ENCODE measurements around the gene TXNL4B. TPM values are rescaled to one million over a fixed set of nuclear protein-coding genes. Genes with fewer than 3 reads are reported as not detected.

The TXNL4B gene
- polyA plus RNA-seq, 3 donors from 2014 or later: 9.6 to 18.3 (median 12.1) TPM

DNA sequence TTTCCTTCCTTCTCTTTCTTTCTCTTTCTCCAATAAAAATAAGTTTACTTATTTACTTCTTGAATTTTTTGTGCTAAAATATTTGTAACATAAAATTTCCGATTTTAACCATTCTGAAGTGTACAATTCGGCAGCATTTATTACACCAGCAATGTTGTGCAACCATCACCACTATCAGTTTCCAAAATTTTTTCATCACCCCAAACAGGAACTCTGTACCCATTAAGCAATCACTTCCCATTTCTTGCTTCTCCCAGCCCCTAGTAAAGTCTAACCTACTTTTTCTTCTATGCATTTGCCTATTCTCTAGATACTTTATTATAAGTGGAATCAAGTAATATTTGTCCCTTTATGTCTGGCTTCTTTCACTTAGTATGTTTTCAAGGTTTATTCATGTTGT is 41.6 kb downstream of the TXNL4B start:
- peaks cover 6 to 17% (median 8%) of the 10 kb centered on the region in 3 donors for H3K36me3 Mint-ChIP-seq
- H3K27ac Mint-ChIP-seq: no peak overlapping the region
- peaks cover 0 to 18% (median 11%) of the 10 kb centered on the region in 6 donors for H3K9me3 Mint-ChIP-seq
- H3K27me3 Mint-ChIP-seq (ENCODE audit: low read depth in 3 of 3): no peaks in the 10 kb centered on the region
- DNase-seq: no peak
- H3K4me3 Mint-ChIP-seq: no peak overlapping the region
- no peaks in the 10 kb centered on the region for H3K4me1 Mint-ChIP-seq

- no peaks in the 10 kb centered on the region for H3K4me1 Mint-ChIP-seq
- no peak for DNase-seq
- H3K27me3 Mint-ChIP-seq (ENCODE audit: low read depth in 3 of 3): no peaks in the 10 kb centered on the region
- peaks cover 6 to 17% (median 8%) of the 10 kb centered on the region in 3 donors for H3K36me3 Mint-ChIP-seq
- no peak overlapping the region for H3K27ac Mint-ChIP-seq
- H3K9me3 Mint-ChIP-seq: peaks cover 0 to 18% (median 11%) of the 10 kb centered on the region in 6 donors
- H3K4me3 Mint-ChIP-seq: no peak overlapping the region
Observed at GRCh38 chr16:72050769-72051464, 42.5 kb downstream of the TXNL4B start.

- no peak overlapping the region for H3K27ac Mint-ChIP-seq
- H3K36me3 Mint-ChIP-seq: peaks cover 6 to 17% (median 8%) of the 10 kb centered on the region in 3 donors
- H3K27me3 Mint-ChIP-seq (ENCODE audit: low read depth in 3 of 3): no peaks in the 10 kb centered on the region
- DNase-seq: no peak
- no peaks in the 10 kb centered on the region for H3K4me1 Mint-ChIP-seq
- peaks cover 0 to 18% (median 11%) of the 10 kb centered on the region in 6 donors for H3K9me3 Mint-ChIP-seq
- no peak overlapping the region for H3K4me3 Mint-ChIP-seq
Observed at GRCh38 chr16:72049110-72049509, 44.3 kb downstream of the TXNL4B start.

DNA sequence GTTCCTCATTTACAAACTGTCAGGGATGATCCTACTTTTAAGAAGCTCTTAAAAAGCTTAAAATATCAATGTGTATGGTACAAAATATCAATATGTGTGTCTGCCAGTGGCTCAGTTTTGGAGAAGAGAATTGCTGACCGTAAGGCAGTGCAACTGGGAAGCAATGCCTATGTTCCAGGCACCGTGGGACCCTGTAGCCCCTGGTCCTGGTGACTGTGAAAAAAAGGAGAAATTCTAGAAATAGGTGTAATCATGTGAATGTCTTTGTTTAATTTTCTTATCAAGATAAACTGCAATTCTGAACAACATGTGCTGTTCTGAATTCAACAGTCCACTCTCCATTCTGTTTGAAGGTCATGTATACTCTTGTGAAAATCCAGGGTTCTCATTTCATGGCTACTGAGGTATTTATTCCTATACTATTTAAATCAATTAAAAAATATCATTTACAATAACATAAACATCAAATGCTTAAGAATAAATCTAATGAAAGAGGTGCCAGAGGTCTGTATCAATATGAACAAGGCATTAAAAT is 48.5 kb downstream of the TXNL4B start:
- Mint-ChIP-seq H3K4me3 (no peak overlapping the region), H3K36me3 (peaks cover 10 to 18% (median 13%) of the 10 kb centered on the region in 3 donors), H3K27me3 (ENCODE audit: low read depth in 3 of 3) (no peaks in the 10 kb centered on the region), H3K4me1 (no peaks in the 10 kb centered on the region), H3K27ac (no peak overlapping the region), H3K9me3 (peaks cover 0 to 13% (median 6%) of the 10 kb centered on the region in 6 donors)
- no peak for DNase-seq

DNA sequence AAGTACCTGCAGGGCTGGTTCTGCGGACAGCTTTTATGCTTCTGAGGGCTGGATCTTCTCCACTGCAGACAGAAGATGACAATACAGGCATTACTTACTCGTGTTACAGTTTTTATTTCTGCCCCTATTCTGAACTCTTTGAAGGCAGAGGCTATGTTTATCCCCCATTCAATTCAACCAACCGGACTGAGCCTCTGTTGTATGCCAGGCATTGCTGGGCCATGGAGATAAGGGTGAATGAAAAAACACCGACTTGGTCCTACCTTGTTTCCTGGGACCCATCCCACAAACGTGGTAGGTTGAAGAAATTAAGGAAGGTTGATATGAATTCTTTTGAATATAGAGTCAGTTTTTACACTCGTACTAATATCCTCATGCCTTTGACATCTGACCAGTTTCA is 49.1 kb downstream of the TXNL4B start:
- H3K36me3 Mint-ChIP-seq: peaks cover 8 to 15% (median 12%) of the 10 kb centered on the region in 3 donors
- no peaks in the 10 kb centered on the region for H3K27me3 Mint-ChIP-seq (ENCODE audit: low read depth in 3 of 3)
- H3K9me3 Mint-ChIP-seq: peaks cover 0 to 7% (median 4%) of the 10 kb centered on the region in 6 donors
- DNase-seq: no peak
- no peak overlapping the region for H3K27ac Mint-ChIP-seq
- no peaks in the 10 kb centered on the region for H3K4me1 Mint-ChIP-seq
- no peak overlapping the region for H3K4me3 Mint-ChIP-seq

DNA sequence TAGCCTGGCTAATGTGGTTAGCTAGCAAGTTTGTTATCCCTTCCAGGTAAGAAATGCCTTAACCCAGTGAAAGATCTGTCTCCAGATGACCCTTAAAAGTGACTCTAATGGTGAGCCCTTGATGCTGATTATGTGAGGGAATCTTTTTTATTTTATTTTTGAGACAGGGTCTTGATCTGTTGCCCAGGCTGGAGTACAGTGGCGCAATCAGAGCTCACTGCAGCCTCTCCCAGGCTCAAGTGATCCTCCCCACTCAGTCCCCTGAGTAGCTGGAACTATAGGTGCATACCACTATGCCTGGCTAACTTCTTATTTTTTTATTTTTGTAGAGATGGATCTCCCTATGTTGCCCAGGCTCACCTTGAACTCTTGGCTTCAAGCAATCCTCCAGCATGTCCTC is 49.9 kb downstream of the TXNL4B start:
- Mint-ChIP-seq H3K36me3 (peaks cover 7 to 8% (median 8%) of the 10 kb centered on the region in 3 donors), H3K9me3 (no peaks in the 10 kb centered on the region), H3K4me1 (no peaks in the 10 kb centered on the region), H3K27me3 (ENCODE audit: low read depth in 3 of 3) (no peaks in the 10 kb centered on the region), H3K27ac (no peak overlapping the region), H3K4me3 (no peak overlapping the region)
- no peak for DNase-seq

DNA sequence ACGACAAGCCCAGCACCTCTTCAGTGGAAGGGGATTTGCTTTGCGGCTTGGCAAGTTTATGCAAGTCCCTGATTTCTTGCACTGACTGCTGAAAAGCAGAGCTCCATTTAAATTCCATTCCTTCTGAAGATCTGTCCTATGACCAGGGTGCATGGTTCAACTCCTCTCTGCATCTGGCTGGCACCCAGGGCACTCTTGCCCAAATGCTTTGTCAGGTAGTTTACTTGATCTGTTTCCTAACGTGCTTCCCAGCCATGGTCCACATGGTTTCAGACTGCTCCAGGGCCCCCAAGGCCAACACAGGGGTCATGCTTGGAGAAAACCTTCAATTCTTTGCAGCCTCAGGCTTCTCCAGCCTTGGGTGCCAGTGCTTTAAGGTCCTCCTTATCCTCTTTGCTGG is 50.4 kb downstream of the TXNL4B start:
- Mint-ChIP-seq H3K27ac (no peak overlapping the region), H3K4me3 (no peak overlapping the region), H3K27me3 (ENCODE audit: low read depth in 3 of 3) (no peaks in the 10 kb centered on the region), H3K9me3 (no peaks in the 10 kb centered on the region), H3K4me1 (no peaks in the 10 kb centered on the region), H3K36me3 (peaks cover 7 to 8% (median 8%) of the 10 kb centered on the region in 3 donors)
- no peak for DNase-seq

DNA sequence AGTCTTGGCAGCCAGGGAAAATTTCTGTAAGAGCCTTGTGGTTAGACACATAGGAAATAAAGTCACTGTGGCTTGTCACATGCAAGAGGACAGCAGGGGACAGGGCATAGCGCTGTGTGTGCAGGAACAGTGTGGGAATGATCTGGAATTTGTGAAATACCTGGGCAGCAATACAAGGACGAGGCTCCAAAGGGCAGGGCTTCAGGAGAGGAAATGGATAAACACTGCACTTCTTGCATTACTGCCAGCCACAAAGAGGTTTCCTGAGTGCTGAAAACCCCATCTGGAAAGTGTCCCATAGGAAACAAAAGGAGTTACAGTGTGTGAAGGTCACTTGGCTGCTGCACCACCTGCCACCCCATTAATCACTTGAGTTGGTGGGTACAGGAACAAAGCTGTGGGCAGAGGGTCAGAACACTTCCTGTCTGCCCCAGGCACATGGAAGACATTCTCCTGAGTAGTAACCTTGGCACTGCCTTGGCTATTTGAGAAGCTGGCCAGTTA is 51.2 kb downstream of the TXNL4B start:
- H3K27ac Mint-ChIP-seq: no peak overlapping the region
- H3K36me3 Mint-ChIP-seq: peaks cover 3 to 8% (median 7%) of the 10 kb centered on the region in 3 donors
- no peaks in the 10 kb centered on the region for H3K27me3 Mint-ChIP-seq (ENCODE audit: low read depth in 3 of 3)
- no peak for DNase-seq
- no peaks in the 10 kb centered on the region for H3K4me1 Mint-ChIP-seq
- H3K9me3 Mint-ChIP-seq: no peaks in the 10 kb centered on the region
- no peak overlapping the region for H3K4me3 Mint-ChIP-seq

DNA sequence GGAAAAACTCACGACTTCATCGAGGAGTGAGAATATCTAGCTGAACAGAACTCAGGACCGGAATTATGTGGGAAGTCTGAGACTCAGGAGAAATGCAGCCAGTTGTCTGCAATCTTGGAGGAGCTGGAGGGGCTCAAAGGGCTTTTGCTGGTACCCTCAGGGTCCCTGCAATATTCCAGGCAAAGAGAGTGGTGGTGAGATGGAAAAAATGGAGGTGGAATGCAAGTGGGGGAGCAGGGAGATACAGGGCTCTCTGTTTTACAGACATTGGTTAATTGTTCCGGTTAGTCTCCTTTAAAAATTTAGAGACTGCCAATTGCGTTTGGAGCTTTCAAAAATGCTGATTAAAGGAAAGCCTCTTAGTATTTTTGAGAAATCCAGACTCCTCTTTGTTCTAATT is 57.3 kb downstream of the TXNL4B start:
- H3K27me3 Mint-ChIP-seq (ENCODE audit: low read depth in 3 of 3): no peaks in the 10 kb centered on the region
- H3K9me3 Mint-ChIP-seq: no peaks in the 10 kb centered on the region
- no peak overlapping the region for H3K27ac Mint-ChIP-seq
- H3K4me3 Mint-ChIP-seq: no peak overlapping the region
- DNase-seq: no peak
- peaks cover 3 to 14% (median 8%) of the 10 kb centered on the region in 3 donors for H3K36me3 Mint-ChIP-seq
- H3K4me1 Mint-ChIP-seq: no peaks in the 10 kb centered on the region

Other genes starting within 250 kb of the TXNL4B start
- 10 to 100 TPM in 1 of 3 donors, 1 to 10 TPM in 2; 9.6 to 18.6 (median 9.8) TPM for gene ATXN1L, start 247.6 kb downstream of the TXNL4B start, polyA plus RNA-seq
- 10 to 100 TPM in 2 of 3 donors, 1 to 10 TPM in 1; 9.3 to 12.6 (median 12.2) TPM for gene ZNF821, start 209.4 kb downstream of the TXNL4B start, polyA plus RNA-seq
- 100 to 1,000 TPM in 2 of 3 donors, 10 to 100 TPM in 1; 98.3 to 171 (median 141) TPM for gene IST1, start 198.1 kb downstream of the TXNL4B start, polyA plus RNA-seq
- not detected for gene PKD1L3, start 93.2 kb downstream of the TXNL4B start, polyA plus RNA-seq
- 1 to 10 TPM in 2 of 3 donors, under 1 TPM in 1; 0.34 to 7.2 (median 5.9) TPM for gene DHODH, start 84.9 kb downstream of the TXNL4B start, polyA plus RNA-seq
- gene HP, start 39.1 kb downstream of the TXNL4B start, polyA plus RNA-seq: not detected
- not detected for gene HPR, start 30.4 kb downstream of the TXNL4B start, polyA plus RNA-seq
- 10 to 100 TPM; 16.9 to 39.9 (median 20.6) TPM for gene DHX38, start 227 bp upstream of the TXNL4B start, polyA plus RNA-seq
- gene PMFBP1, start 78.5 kb upstream of the TXNL4B start, polyA plus RNA-seq: not detected

All from immature natural killer cell (primary cell).